ENCODE measurements around the gene ULK4. TPM values are rescaled to one million over a fixed set of nuclear protein-coding genes. Genes with fewer than 3 reads are reported as not detected.
"Not testable (repeated sequence)": the region's sequence is repeated elsewhere in the genome, so short reads cannot be mapped to it uniquely, and the experiment has no call there.

ULK4 gene
- polyA plus RNA-seq, 1 donor from 2014 or later: 7.2 TPM

- H3K9me3 ChIP-seq (ENCODE audit: low read length); H3K9me2 ChIP-seq (ENCODE audit: insufficient read depth, low read length); H3K4me2 ChIP-seq (ENCODE audit: low read length); H3K9ac ChIP-seq (ENCODE audit: low read length); H2AFZ ChIP-seq (ENCODE audit: low read depth, low read length); H4K20me1 ChIP-seq (ENCODE audit: insufficient read depth); H3K36me3 ChIP-seq (ENCODE audit: insufficient read depth, low read length); H3K79me2 ChIP-seq (replicated peaks; ENCODE audit: insufficient read depth, low read length); H3F3A ChIP-seq (ENCODE audit: insufficient read depth, low read length, poor library complexity, severe bottlenecking); H3K27ac ChIP-seq (ENCODE audit: low read length); H3K27me3 ChIP-seq (ENCODE audit: insufficient read depth, low read depth, low read length); H3K4me3 ChIP-seq (ENCODE audit: low read length): not testable (repeated sequence)
Observed at GRCh38 chr3:41556245-41556644, 405.7 kb downstream of the ULK4 start.

GRCh38 chr3:41532976-41533375 lies 428.9 kb downstream of the ULK4 start:
- no peak overlapping the region for H3K4me3 ChIP-seq (ENCODE audit: low read length)
- no peaks in the 10 kb centered on the region for H3K9me2 ChIP-seq (ENCODE audit: insufficient read depth, low read length)
- H3K4me2 ChIP-seq (ENCODE audit: low read length): no peak overlapping the region
- no peak overlapping the region for H2AFZ ChIP-seq (ENCODE audit: low read depth, low read length)
- H3K79me2 ChIP-seq (replicated peaks; ENCODE audit: insufficient read depth, low read length): no peaks in the 10 kb centered on the region
- H3K36me3 ChIP-seq (ENCODE audit: insufficient read depth, low read length): no peaks in the 10 kb centered on the region
- H3K9me3 ChIP-seq (ENCODE audit: low read length): no peaks in the 10 kb centered on the region
- no peak overlapping the region for H3K9ac ChIP-seq (ENCODE audit: low read length)
- no peaks in the 10 kb centered on the region for H4K20me1 ChIP-seq (ENCODE audit: insufficient read depth)
- no peaks in the 10 kb centered on the region for H3F3A ChIP-seq (ENCODE audit: insufficient read depth, low read length, poor library complexity, severe bottlenecking)
- no peaks in the 10 kb centered on the region for H3K27me3 ChIP-seq (ENCODE audit: insufficient read depth, low read depth, low read length)
- no peak overlapping the region for H3K27ac ChIP-seq (ENCODE audit: low read length)
- TF ChIP-seq EP300 (conservative IDR thresholded peaks at IDR 0.05; ENCODE audit: poor library complexity, severe bottlenecking) (no peak), SMC3 (conservative IDR thresholded peaks at IDR 0.05; ENCODE audit: poor library complexity) (no peak), CTCF (IDR thresholded peaks at IDR 0.05; ENCODE audit: poor library complexity, severe bottlenecking) (no peak), EZH2 (IDR thresholded peaks at IDR 0.05; ENCODE audit: borderline replicate concordance, insufficient read depth, low read length, poor library complexity, severe bottlenecking) (no peak), TAF1 (IDR thresholded peaks at IDR 0.05; ENCODE audit: low read depth) (no peak), POLR2AphosphoS5 (IDR thresholded peaks at IDR 0.05) (no peak), RAD21 (conservative IDR thresholded peaks at IDR 0.05) (no peak), MXI1 (conservative IDR thresholded peaks at IDR 0.05; ENCODE audit: poor library complexity, severe bottlenecking) (no peak)
- TF ChIP-seq, protein P1, sequence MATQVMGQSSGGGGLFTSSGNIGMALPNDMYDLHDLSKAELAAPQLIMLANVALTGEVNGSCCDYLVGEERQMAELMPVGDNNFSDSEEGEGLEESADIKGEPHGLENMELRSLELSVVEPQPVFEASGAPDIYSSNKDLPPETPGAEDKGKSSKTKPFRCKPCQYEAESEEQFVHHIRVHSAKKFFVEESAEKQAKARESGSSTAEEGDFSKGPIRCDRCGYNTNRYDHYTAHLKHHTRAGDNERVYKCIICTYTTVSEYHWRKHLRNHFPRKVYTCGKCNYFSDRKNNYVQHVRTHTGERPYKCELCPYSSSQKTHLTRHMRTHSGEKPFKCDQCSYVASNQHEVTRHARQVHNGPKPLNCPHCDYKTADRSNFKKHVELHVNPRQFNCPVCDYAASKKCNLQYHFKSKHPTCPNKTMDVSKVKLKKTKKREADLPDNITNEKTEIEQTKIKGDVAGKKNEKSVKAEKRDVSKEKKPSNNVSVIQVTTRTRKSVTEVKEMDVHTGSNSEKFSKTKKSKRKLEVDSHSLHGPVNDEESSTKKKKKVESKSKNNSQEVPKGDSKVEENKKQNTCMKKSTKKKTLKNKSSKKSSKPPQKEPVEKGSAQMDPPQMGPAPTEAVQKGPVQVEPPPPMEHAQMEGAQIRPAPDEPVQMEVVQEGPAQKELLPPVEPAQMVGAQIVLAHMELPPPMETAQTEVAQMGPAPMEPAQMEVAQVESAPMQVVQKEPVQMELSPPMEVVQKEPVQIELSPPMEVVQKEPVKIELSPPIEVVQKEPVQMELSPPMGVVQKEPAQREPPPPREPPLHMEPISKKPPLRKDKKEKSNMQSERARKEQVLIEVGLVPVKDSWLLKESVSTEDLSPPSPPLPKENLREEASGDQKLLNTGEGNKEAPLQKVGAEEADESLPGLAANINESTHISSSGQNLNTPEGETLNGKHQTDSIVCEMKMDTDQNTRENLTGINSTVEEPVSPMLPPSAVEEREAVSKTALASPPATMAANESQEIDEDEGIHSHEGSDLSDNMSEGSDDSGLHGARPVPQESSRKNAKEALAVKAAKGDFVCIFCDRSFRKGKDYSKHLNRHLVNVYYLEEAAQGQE (IDR thresholded peaks at IDR 0.05; ENCODE audit: borderline replicate concordance): no peak

GRCh38 chr3:41526995-41527573 lies 434.8 kb downstream of the ULK4 start:
- Histone ChIP-seq H3K27me3 (ENCODE audit: insufficient read depth, low read depth, low read length) (no peaks in the 10 kb centered on the region), H3F3A (ENCODE audit: insufficient read depth, low read length, poor library complexity, severe bottlenecking) (no peaks in the 10 kb centered on the region), H3K9me3 (ENCODE audit: low read length) (no peaks in the 10 kb centered on the region), H3K79me2 (replicated peaks; ENCODE audit: insufficient read depth, low read length) (no peaks in the 10 kb centered on the region), H2AFZ (ENCODE audit: low read depth, low read length) (no peak overlapping the region), H3K4me3 (ENCODE audit: low read length) (no peak overlapping the region), H3K4me2 (ENCODE audit: low read length) (no peak overlapping the region), H3K9ac (ENCODE audit: low read length) (no peak overlapping the region), H4K20me1 (ENCODE audit: insufficient read depth) (no peaks in the 10 kb centered on the region), H3K36me3 (ENCODE audit: insufficient read depth, low read length) (no peaks in the 10 kb centered on the region), H3K27ac (ENCODE audit: low read length) (no peak overlapping the region), H3K9me2 (ENCODE audit: insufficient read depth, low read length) (no peaks in the 10 kb centered on the region)
- no peak for TF ChIP-seq TAF1 (IDR thresholded peaks at IDR 0.05; ENCODE audit: low read depth)
- TF ChIP-seq CTCF (IDR thresholded peaks at IDR 0.05; ENCODE audit: poor library complexity, severe bottlenecking): no peak
- no peak for TF ChIP-seq EP300 (conservative IDR thresholded peaks at IDR 0.05; ENCODE audit: poor library complexity, severe bottlenecking)
- TF ChIP-seq MXI1 (conservative IDR thresholded peaks at IDR 0.05; ENCODE audit: poor library complexity, severe bottlenecking): no peak
- no peak for TF ChIP-seq SMC3 (conservative IDR thresholded peaks at IDR 0.05; ENCODE audit: poor library complexity)
- TF ChIP-seq EZH2 (IDR thresholded peaks at IDR 0.05; ENCODE audit: borderline replicate concordance, insufficient read depth, low read length, poor library complexity, severe bottlenecking): no peak
- TF ChIP-seq POLR2AphosphoS5 (IDR thresholded peaks at IDR 0.05): no peak

Measured in neural cell (in vitro differentiated cells).